ENCODE measurements around the gene PRG2. TPM values are rescaled to one million over a fixed set of nuclear protein-coding genes. Genes with fewer than 3 reads are reported as not detected.

Gene PRG2
- total and polyA plus RNA-seq, 2 of the 13 experiments (the other 11 are each of a cell fraction or from before 2014, with no cell fraction given), result not detected

DNA sequence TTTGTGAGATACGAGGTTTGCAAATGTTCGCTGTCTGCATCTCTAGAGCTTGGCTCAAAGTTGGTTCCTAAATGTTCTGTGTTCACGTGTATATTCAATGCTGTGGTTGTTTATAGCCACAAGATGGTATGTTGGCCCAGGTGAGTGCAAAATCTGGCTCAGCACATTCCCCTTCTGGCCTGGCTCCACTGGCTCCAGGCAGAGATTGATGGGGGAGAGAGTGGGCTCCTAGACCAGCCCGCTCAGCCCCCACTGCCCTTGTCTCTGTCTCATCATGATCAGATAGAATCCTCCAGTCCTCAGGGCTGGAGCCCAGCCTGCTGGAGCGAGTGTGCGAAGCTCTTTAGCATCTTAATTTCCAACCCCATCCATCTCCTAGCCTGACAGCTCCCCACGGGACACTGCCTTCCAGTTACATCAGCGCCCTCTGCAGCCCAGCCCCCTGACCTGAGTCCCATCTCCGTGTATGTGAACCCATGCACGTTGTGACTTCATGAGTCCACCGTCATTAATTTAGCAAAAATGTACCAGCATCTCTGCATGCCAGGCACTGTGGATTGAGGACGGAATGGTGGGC, 50.3 kb downstream of the PRG2 start (continued):
- TF ChIP-seq NCOA5 (CRISPR knock-in tag; IDR thresholded peaks at IDR 0.05) (no peak), SMC3 (IDR thresholded peaks at IDR 0.05; ENCODE audit: low read length) (peak; percentile 24; the same call in 1 of the 2 replicates), KLF12 (CRISPR knock-in tag; IDR thresholded peaks at IDR 0.05; ENCODE audit: borderline replicate concordance) (no peak), ZNF660 (CRISPR knock-in tag; IDR thresholded peaks at IDR 0.05; ENCODE audit: borderline replicate concordance, low read depth) (no peak), RFX3 (CRISPR knock-in tag; IDR thresholded peaks at IDR 0.05) (no peak), SNAPC2 (CRISPR knock-in tag; IDR thresholded peaks at IDR 0.05) (no peak), CAMTA2 (CRISPR knock-in tag; IDR thresholded peaks at IDR 0.05; ENCODE audit: borderline replicate concordance) (no peak), MXI1 (IDR thresholded peaks at IDR 0.05; ENCODE audit: borderline replicate concordance, low read depth, low read length) (0 out of 3 replicates have a peak, but pooled peaks have one; percentile 13), REXO4 (CRISPR knock-in tag; IDR thresholded peaks at IDR 0.05; ENCODE audit: borderline replicate concordance) (no peak), ZNF331 (CRISPR knock-in tag; IDR thresholded peaks at IDR 0.05) (no peak), SRF (IDR thresholded peaks at IDR 0.05; ENCODE audit: low read depth, low read length) (no peak), THRA (CRISPR knock-in tag; IDR thresholded peaks at IDR 0.05; ENCODE audit: borderline replicate concordance) (no peak), ZNF550 (CRISPR knock-in tag; IDR thresholded peaks at IDR 0.05; ENCODE audit: borderline replicate concordance) (no peak), GTF2F1 (IDR thresholded peaks at IDR 0.05; ENCODE audit: low read length) (no peak), GATA4 (IDR thresholded peaks at IDR 0.05; ENCODE audit: borderline replicate concordance, low read depth) (no peak), THYN1 (CRISPR knock-in tag; IDR thresholded peaks at IDR 0.05; ENCODE audit: borderline replicate concordance, low read depth) (no peak), ZNF563 (CRISPR knock-in tag; IDR thresholded peaks at IDR 0.05) (no peak), ZNF781 (CRISPR knock-in tag; IDR thresholded peaks at IDR 0.05; ENCODE audit: borderline replicate concordance, not compliant biosample characterization) (no peak), TGIF2 (CRISPR knock-in tag; IDR thresholded peaks at IDR 0.05) (no peak), GZF1 (CRISPR knock-in tag; IDR thresholded peaks at IDR 0.05) (no peak), ZNF644 (CRISPR knock-in tag; IDR thresholded peaks at IDR 0.05; ENCODE audit: low read depth) (no peak), ZBTB34 (CRISPR knock-in tag; IDR thresholded peaks at IDR 0.05) (no peak)
- TF ChIP-seq, protein P1, sequence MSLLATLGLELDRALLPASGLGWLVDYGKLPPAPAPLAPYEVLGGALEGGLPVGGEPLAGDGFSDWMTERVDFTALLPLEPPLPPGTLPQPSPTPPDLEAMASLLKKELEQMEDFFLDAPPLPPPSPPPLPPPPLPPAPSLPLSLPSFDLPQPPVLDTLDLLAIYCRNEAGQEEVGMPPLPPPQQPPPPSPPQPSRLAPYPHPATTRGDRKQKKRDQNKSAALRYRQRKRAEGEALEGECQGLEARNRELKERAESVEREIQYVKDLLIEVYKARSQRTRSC (CRISPR knock-in tag; IDR thresholded peaks at IDR 0.05; ENCODE audit: low read depth), result no peak
- TF ChIP-seq, protein P2, sequence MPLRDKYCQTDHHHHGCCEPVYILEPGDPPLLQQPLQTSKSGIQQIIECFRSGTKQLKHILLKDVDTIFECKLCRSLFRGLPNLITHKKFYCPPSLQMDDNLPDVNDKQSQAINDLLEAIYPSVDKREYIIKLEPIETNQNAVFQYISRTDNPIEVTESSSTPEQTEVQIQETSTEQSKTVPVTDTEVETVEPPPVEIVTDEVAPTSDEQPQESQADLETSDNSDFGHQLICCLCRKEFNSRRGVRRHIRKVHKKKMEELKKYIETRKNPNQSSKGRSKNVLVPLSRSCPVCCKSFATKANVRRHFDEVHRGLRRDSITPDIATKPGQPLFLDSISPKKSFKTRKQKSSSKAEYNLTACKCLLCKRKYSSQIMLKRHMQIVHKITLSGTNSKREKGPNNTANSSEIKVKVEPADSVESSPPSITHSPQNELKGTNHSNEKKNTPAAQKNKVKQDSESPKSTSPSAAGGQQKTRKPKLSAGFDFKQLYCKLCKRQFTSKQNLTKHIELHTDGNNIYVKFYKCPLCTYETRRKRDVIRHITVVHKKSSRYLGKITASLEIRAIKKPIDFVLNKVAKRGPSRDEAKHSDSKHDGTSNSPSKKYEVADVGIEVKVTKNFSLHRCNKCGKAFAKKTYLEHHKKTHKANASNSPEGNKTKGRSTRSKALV (CRISPR knock-in tag; IDR thresholded peaks at IDR 0.05), result no peak
- TF ChIP-seq, protein P3, sequence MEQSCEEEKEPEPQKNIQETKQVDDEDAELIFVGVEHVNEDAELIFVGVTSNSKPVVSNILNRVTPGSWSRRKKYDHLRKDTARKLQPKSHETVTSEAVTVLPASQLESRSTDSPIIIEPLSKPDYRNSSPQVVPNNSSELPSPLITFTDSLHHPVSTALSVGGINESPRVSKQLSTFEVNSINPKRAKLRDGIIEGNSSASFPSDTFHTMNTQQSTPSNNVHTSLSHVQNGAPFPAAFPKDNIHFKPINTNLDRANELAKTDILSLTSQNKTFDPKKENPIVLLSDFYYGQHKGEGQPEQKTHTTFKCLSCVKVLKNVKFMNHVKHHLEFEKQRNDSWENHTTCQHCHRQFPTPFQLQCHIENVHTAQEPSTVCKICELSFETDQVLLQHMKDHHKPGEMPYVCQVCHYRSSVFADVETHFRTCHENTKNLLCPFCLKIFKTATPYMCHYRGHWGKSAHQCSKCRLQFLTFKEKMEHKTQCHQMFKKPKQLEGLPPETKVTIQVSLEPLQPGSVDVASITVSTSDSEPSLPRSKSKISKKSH (CRISPR knock-in tag; IDR thresholded peaks at IDR 0.05; ENCODE audit: borderline replicate concordance), result no peak
